Smooth muscle cell (in vitro differentiated cells): Measurements from ENCODE around the gene NFASC. TPM values are rescaled to one million over a fixed set of nuclear protein-coding genes. Genes with fewer than 3 reads are reported as not detected.

Experiments used
- DNase-seq: peaks from one replicate; lab custom pipeline; 2025; ENCODE audit not compliant: unreplicated experiment; lab: John Stamatoyannopoulos, UW
- H2AFZ ChIP-seq: fragments of 200-600 bp; sonication (generic); 2 replicates; pipeline ENCODE4 v1.6.0; 2016; ENCODE audit warnings: antibody characterized with exemption, low read depth, mild to moderate bottlenecking
- H3F3A ChIP-seq: fragments of 200-600 bp; sonication (generic); 2 replicates; pipeline ENCODE4 v1.6.0; 2017; ENCODE audit warnings: antibody characterized with exemption, low read depth
- H3K27ac ChIP-seq: fragments of 200-600 bp; sonication (generic); 2 replicates; pipeline ENCODE4 v1.5.1; 2016; ENCODE audit warnings: low read depth, mild to moderate bottlenecking
- H3K27me3 ChIP-seq: fragments of 200-600 bp; sonication (generic); 2 replicates; pipeline ENCODE4 v1.6.1; 2016; ENCODE audit warnings: low read depth, mild to moderate bottlenecking
- H3K36me3 ChIP-seq: fragments of 200-600 bp; sonication (generic); 2 replicates; pipeline ENCODE4 v1.5.1; 2016; ENCODE audit warnings: low read depth
- H3K4me1 ChIP-seq: fragments of 200-600 bp; sonication (generic); 2 replicates; pipeline ENCODE4 v1.5.1; 2016; ENCODE audit warnings: low read depth
- H3K4me2 ChIP-seq: fragments of 200-600 bp; sonication (generic); 2 replicates; pipeline ENCODE4 v1.6.0; 2016; ENCODE audit warnings: mild to moderate bottlenecking
- H3K4me3 ChIP-seq: fragments of 200-600 bp; sonication (generic); 2 replicates; pipeline ENCODE4 v1.5.1; 2016; ENCODE audit warnings: mild to moderate bottlenecking
- H3K79me2 ChIP-seq: fragments of 200-600 bp; sonication (generic); 2 replicates; pipeline ENCODE4 v1.6.0; 2016; ENCODE audit warnings: low read depth, mild to moderate bottlenecking
- H3K9ac ChIP-seq: fragments of 200-600 bp; sonication (generic); 2 replicates; pipeline ENCODE4 v1.6.0; 2016; ENCODE audit warnings: low read depth
- H3K9me3 ChIP-seq: fragments of 200-600 bp; sonication (generic); replicated peaks from 2 replicates; pipeline ENCODE4 v1.5.1; 2016; ENCODE audit warnings: low read depth
- H4K20me1 ChIP-seq: fragments of 200-600 bp; sonication (generic); 2 replicates; pipeline ENCODE4 v1.6.0; 2016; ENCODE audit warnings: low read depth
- CTCF ChIP-seq: fragments of 200-600 bp; sonication (generic); IDR thresholded peaks from 2 replicates; pipeline ENCODE4 v1.5.1; 2017; ENCODE audit warnings: borderline replicate concordance, mild to moderate bottlenecking, antibody characterized with exemption; ENCODE audit not compliant: insufficient read depth, poor library complexity, severe bottlenecking
- WGBS: methylation state at CpG from one replicate; pipeline ENCODE4 v1.1.7; 2016; ENCODE audit warnings: low lambda C conversion rate; 5-methylcytosine and 5-hydroxymethylcytosine counted together
- polyA plus RNA-seq: library from polyadenylated mRNA; unstranded; fragments of >200 nt; fragmentation: Nextera tagmentation; extraction: Ambion mirVana; gene quantifications from 2 replicates; pipeline ENCODE4 v1.2.1, GENCODE V29; 2016
- total RNA-seq: library from RNA; depleted of rRNA; stranded (reverse); fragments of >200 nt; gene quantifications from 2 replicates; pipeline ENCODE4 v1.2.3, GENCODE V29; 2014

The NFASC gene
- total and polyA plus RNA-seq, 2 experiments from 2014 or later = 0.09 to 0.63 TPM

- Histone ChIP-seq H3K9me3 (no peaks in the 10 kb centered on the region), H3F3A (no peaks in the 10 kb centered on the region), H3K4me3 (peak overlapping the region; percentile 28), H3K27ac (no peak overlapping the region), H4K20me1 (no peaks in the 10 kb centered on the region), H3K27me3 (peaks cover 80% of the 10 kb centered on the region), H3K4me1 (peaks cover 5% of the 10 kb centered on the region), H3K4me2 (peak overlapping the region; percentile 80), H3K36me3 (no peaks in the 10 kb centered on the region), H3K9ac (no peak overlapping the region), H3K79me2 (no peaks in the 10 kb centered on the region), H2AFZ (no peak overlapping the region)
- peak; percentile 11 for TF ChIP-seq CTCF
- DNase-seq = no peak
- WGBS = 5% methylated on average over 22 of the region's 53 CpGs
These were observed 42.3 kb upstream of the NFASC start for GRCh38 chr1:204828352-204828850.

GRCh38 chr1:204829133-204829825, 41.4 kb upstream of the NFASC start:
- no peaks in the 10 kb centered on the region for H3K9me3 ChIP-seq
- H2AFZ ChIP-seq = no peak overlapping the region
- H3K36me3 ChIP-seq = no peaks in the 10 kb centered on the region
- H4K20me1 ChIP-seq = no peaks in the 10 kb centered on the region
- H3K9ac ChIP-seq = no peak overlapping the region
- DNase-seq = no peak
- H3K27ac ChIP-seq = no peak overlapping the region
- no peaks in the 10 kb centered on the region for H3F3A ChIP-seq
- no peak overlapping the region for H3K4me3 ChIP-seq
- TF ChIP-seq CTCF = no peak
- 50% methylated on average over 5 of the region's 6 CpGs for WGBS
- H3K4me2 ChIP-seq = no peak overlapping the region
- H3K4me1 ChIP-seq = peaks cover 10% of the 10 kb centered on the region
- H3K79me2 ChIP-seq = no peaks in the 10 kb centered on the region
- peaks cover 86% of the 10 kb centered on the region for H3K27me3 ChIP-seq

- H3K4me3 ChIP-seq = no peak overlapping the region
- peaks cover 75% of the 10 kb centered on the region for H3K27me3 ChIP-seq
- peaks cover 12% of the 10 kb centered on the region for H3K4me1 ChIP-seq
- H2AFZ ChIP-seq = no peak overlapping the region
- H3K4me2 ChIP-seq = no peak overlapping the region
- TF ChIP-seq CTCF = no peak
- H3K9ac ChIP-seq = no peak overlapping the region
- H3K27ac ChIP-seq = no peak overlapping the region
- H3K9me3 ChIP-seq = no peaks in the 10 kb centered on the region
- WGBS = 54% methylated on average over 8 of the region's 8 CpGs
- H3K36me3 ChIP-seq = no peaks in the 10 kb centered on the region
- no peaks in the 10 kb centered on the region for H3F3A ChIP-seq
- H4K20me1 ChIP-seq = no peaks in the 10 kb centered on the region
- no peak for DNase-seq
- H3K79me2 ChIP-seq = no peaks in the 10 kb centered on the region
These were observed 39.9 kb upstream of the NFASC start for GRCh38 chr1:204830747-204831146.

- H4K20me1 ChIP-seq = no peaks in the 10 kb centered on the region
- peaks cover 71% of the 10 kb centered on the region for H3K27me3 ChIP-seq
- H3K4me1 ChIP-seq = peaks cover 12% of the 10 kb centered on the region
- no peaks in the 10 kb centered on the region for H3K79me2 ChIP-seq
- H3K4me3 ChIP-seq = no peak overlapping the region
- H3K4me2 ChIP-seq = no peak overlapping the region
- 59% methylated on average over 3 of the region's 3 CpGs for WGBS
- H3K27ac ChIP-seq = no peak overlapping the region
- H3K36me3 ChIP-seq = no peaks in the 10 kb centered on the region
- DNase-seq = no peak
- H3F3A ChIP-seq = no peaks in the 10 kb centered on the region
- H3K9ac ChIP-seq = no peak overlapping the region
- H2AFZ ChIP-seq = no peak overlapping the region
- TF ChIP-seq CTCF = no peak
- no peaks in the 10 kb centered on the region for H3K9me3 ChIP-seq
These were observed 39.5 kb upstream of the NFASC start for GRCh38 chr1:204831186-204831585.
